NCI-H510A treated with DMSO at 0.1 percent for 48 hours (cell line): ENCODE results near the gene INF2.

Source experiments
- DNase-seq: peaks from one replicate; lab custom pipeline; 2025; lab: John Stamatoyannopoulos, UW

INF2 gene

DNA sequence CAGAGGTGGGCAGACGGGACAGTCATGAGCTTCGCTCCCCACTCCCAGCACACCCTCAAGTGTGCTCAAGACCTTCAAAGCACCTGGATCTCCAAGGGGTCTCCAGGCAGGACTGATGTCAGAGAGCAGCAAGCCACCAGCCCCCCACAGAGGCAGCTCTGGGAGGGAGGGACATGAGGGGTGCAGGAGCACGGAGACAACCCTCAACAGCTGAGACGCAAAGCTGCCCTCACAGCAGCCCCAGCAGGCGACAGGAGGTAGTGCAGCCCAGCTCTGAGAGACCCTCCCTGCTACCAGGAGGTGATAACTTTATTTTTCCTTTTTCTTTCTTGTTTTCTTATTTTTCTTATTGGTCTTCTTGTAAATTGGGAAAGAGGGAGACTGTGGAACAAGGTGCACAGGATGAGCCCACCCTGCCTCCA, 81.4 kb downstream of the INF2 start:
- DNase-seq = no peak

DNA sequence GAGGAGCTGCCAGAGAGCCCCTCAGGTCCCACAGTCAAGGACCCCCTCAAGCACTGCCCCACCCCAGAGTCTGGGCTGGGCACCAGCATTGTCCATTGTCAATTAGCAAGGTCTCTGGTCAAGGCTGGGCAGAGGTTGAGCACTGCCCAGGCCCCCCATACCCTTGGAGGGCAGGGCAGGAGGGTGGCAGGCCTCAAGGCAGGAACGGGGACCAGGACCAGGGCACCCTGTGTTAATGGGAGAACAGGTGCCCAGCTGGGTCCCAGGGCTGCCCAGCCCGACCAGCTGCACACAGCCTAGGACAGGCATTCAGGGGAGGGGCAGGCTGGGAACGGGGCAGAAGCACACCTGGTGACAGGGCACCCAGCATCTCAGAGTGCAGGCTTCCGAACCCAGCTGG, 82.0 kb downstream of the INF2 start:
- DNase-seq = no peak
